ENCODE measurements around the gene ALPI.

DNA sequence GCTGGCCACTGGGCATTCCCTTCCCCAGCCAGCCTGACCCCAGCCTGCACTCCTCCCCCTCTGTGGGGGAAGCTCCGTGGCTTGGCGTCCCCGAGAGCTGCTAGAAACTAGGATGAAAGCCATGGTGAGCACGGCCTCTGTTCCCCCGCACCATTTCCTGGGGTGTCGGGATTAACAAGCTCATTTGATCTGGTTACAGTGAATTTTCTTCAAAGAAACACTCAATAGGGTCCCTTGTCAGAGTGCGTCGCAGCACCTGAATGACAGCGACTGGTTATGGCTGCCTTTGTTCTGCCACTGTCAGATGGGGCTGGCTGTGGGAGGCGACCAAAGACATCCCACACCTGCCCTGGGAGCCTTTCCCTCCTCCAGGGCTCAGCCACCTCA, 7.7 kb upstream of the ALPI start:
- TF ChIP-seq, protein P1, sequence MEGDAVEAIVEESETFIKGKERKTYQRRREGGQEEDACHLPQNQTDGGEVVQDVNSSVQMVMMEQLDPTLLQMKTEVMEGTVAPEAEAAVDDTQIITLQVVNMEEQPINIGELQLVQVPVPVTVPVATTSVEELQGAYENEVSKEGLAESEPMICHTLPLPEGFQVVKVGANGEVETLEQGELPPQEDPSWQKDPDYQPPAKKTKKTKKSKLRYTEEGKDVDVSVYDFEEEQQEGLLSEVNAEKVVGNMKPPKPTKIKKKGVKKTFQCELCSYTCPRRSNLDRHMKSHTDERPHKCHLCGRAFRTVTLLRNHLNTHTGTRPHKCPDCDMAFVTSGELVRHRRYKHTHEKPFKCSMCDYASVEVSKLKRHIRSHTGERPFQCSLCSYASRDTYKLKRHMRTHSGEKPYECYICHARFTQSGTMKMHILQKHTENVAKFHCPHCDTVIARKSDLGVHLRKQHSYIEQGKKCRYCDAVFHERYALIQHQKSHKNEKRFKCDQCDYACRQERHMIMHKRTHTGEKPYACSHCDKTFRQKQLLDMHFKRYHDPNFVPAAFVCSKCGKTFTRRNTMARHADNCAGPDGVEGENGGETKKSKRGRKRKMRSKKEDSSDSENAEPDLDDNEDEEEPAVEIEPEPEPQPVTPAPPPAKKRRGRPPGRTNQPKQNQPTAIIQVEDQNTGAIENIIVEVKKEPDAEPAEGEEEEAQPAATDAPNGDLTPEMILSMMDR (conservative IDR thresholded peaks at IDR 0.05; ENCODE audit: low read depth, low read length), result no peak
- TF ChIP-seq EZH2phosphoT487 (IDR thresholded peaks at IDR 0.05; ENCODE audit: borderline replicate concordance, low read length) (no peak), EZH2 (IDR thresholded peaks at IDR 0.05; ENCODE audit: low read length, unreplicated experiment) (no peak)
